Vagina (tissue), 2 donors: Measurements from ENCODE around the gene LENG1. TPM values are rescaled to one million over a fixed set of nuclear protein-coding genes. Genes with fewer than 3 reads are reported as not detected.
"Not testable (repeated sequence)": the region's sequence is repeated elsewhere in the genome, so short reads cannot be mapped to it uniquely, and the experiment has no call there.

Experiments
- DNase-seq, 2 donors: peaks; one replicate each; pipeline ENCODE4 v3.0.0-alpha.2; 2017; ENCODE audit errors: extremely low spot score in 2 of 2
- H3K27ac ChIP-seq: fragments of 200-600 bp; sonication (generic); one replicate; pipeline ENCODE4 v1.5.1; 2019
- H3K27me3 ChIP-seq: fragments of 200-600 bp; sonication (generic); one replicate; pipeline ENCODE4 v1.5.1; 2019
- H3K36me3 ChIP-seq, 2 donors: fragments of 200-600 bp; sonication (generic); one replicate each; pipeline ENCODE4 v1.5.1; 2017 to 2019
- H3K4me1 ChIP-seq: fragments of 200-600 bp; sonication (generic); one replicate; pipeline ENCODE4 v1.5.1; 2019
- H3K4me3 ChIP-seq, 2 donors: fragments of 200-600 bp; sonication (generic); 1 replicate in 1 of 2; 2 replicates in 1 of 2; pipeline ENCODE4 v1.5.1; 2016 to 2019
- H3K9me3 ChIP-seq: fragments of 200-600 bp; sonication (generic); one replicate; pipeline ENCODE4 v1.5.1; 2019
- POLR2A ChIP-seq, 2 donors: fragments of 450-650 bp; IDR thresholded peaks; one replicate each; pipeline ENCODE4 v1.6.1; 2017; ENCODE audit warnings: antibody characterized with exemption in 2 of 2, mild to moderate bottlenecking in 2 of 2, moderate library complexity in 2 of 2
- POLR2AphosphoS5 ChIP-seq, 2 donors: sonication (generic); formaldehyde crosslinking; IDR thresholded peaks; one replicate each; pipeline ENCODE4 v1.9.0; 2017; ENCODE audit warnings: antibody characterized with exemption in 2 of 2, mild to moderate bottlenecking in 2 of 2, low read depth in 1 of 2; ENCODE audit not compliant: insufficient read depth in 1 of 2
- intact Hi-C: fragments of 100-400 bp; cut with DNase I; formaldehyde crosslinking; loops from one replicate; pipeline ENCODE4 v1.15.1; 2023
- total RNA-seq: library from RNA; depleted of rRNA; stranded (reverse); fragments of >200 nt; gene quantifications from one replicate; pipeline ENCODE4 v1.2.3, GENCODE V29; 2016
- TF ChIP-seq, protein P1 (sequence below), 3 experiments: fragments of 450-650 bp in 2 of 3; fragments of 200-600 bp in 1 of 3; sonication (generic) in 1 of 3; IDR thresholded peaks; one replicate each; pipeline ENCODE4 v1.5.1; 2017 to 2019; ENCODE audit warnings: antibody characterized with exemption in 3 of 3, mild to moderate bottlenecking in 2 of 3, moderate library complexity in 2 of 3

LENG1 gene
- total RNA-seq, 1 donor from 2014 or later: 5.4 TPM

DNA sequence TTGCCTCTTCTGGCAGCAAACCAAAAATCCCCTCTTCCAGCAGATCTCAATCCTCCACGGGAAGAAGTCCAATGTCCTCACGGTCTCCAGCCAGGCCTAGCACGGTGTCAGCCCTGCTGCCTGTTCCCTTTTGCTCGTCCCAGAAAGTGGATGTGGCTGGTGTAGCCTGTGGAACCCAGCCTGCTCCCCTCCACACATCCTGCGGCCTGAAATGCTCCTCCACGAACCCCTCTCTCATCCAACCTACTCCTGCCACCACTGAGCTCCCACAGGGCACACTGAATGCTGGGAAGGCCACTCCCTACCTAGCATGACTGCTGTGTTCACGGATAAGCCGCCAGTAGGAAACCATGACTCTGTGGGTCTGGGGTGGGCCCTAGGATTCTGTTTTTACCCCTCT is 26.8 kb upstream of the LENG1 start:
- intact Hi-C loops: no loop called here
- no peak for DNase-seq
- H3K36me3 ChIP-seq: no peaks in the 10 kb centered on the region
- H3K27ac ChIP-seq: no peak overlapping the region
- TF ChIP-seq, protein P1, sequence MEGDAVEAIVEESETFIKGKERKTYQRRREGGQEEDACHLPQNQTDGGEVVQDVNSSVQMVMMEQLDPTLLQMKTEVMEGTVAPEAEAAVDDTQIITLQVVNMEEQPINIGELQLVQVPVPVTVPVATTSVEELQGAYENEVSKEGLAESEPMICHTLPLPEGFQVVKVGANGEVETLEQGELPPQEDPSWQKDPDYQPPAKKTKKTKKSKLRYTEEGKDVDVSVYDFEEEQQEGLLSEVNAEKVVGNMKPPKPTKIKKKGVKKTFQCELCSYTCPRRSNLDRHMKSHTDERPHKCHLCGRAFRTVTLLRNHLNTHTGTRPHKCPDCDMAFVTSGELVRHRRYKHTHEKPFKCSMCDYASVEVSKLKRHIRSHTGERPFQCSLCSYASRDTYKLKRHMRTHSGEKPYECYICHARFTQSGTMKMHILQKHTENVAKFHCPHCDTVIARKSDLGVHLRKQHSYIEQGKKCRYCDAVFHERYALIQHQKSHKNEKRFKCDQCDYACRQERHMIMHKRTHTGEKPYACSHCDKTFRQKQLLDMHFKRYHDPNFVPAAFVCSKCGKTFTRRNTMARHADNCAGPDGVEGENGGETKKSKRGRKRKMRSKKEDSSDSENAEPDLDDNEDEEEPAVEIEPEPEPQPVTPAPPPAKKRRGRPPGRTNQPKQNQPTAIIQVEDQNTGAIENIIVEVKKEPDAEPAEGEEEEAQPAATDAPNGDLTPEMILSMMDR (IDR thresholded peaks at IDR 0.05): no peak
- TF ChIP-seq POLR2AphosphoS5 (IDR thresholded peaks at IDR 0.05; ENCODE audit: insufficient read depth in 1 of 2, low read depth in 1 of 2): no peak
- TF ChIP-seq POLR2A (IDR thresholded peaks at IDR 0.05): no peak
- peaks cover 11% of the 10 kb centered on the region for H3K4me1 ChIP-seq
- H3K4me3 ChIP-seq: no peak overlapping the region
- H3K9me3 ChIP-seq: no peaks in the 10 kb centered on the region
- H3K27me3 ChIP-seq: no peaks in the 10 kb centered on the region

DNA sequence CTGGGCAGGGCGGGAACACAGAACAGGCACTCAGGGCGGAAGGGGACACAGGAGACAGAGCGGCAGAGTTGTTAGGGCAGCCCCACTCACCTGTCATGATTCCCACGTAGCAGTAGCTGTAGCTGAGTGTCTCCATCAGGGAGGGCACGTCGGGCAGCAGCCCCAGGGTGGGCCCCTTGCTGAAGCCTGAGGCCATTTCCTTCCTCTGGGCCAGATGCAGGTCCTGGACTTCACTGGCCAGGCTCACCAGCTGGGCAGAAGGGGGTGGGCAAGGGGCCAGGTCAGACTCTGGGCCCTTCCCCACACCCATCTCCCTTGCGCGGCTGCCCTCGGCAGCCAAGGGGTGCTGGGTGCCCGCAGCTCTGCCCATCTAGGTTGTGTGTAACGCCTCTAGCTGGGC is 23.9 kb upstream of the LENG1 start:
- Histone ChIP-seq H3K4me3 (no peak overlapping the region), H3K27me3 (no peaks in the 10 kb centered on the region)

GRCh38 chr19:54181894-54182293 is 22.4 kb upstream of the LENG1 start:
- H3K4me1 ChIP-seq, H3K4me3 ChIP-seq, H3K27ac ChIP-seq, H3K9me3 ChIP-seq, intact Hi-C loops, H3K27me3 ChIP-seq, DNase-seq, H3K36me3 ChIP-seq: not testable (repeated sequence)

More for the DNA sequence above, 23.9 kb upstream of the LENG1 start:
- Histone ChIP-seq H3K36me3 (no peaks in the 10 kb centered on the region), H3K4me1 (peaks cover 5% of the 10 kb centered on the region), H3K9me3 (no peaks in the 10 kb centered on the region), H3K27ac (no peak overlapping the region)
- no peak for DNase-seq
- TF ChIP-seq POLR2AphosphoS5 (IDR thresholded peaks at IDR 0.05; ENCODE audit: insufficient read depth in 1 of 2, low read depth in 1 of 2) (no peak), POLR2A (IDR thresholded peaks at IDR 0.05) (no peak)
- TF ChIP-seq, protein P1 (IDR thresholded peaks at IDR 0.05): no peak
- intact Hi-C loops: no loop called here

DNA sequence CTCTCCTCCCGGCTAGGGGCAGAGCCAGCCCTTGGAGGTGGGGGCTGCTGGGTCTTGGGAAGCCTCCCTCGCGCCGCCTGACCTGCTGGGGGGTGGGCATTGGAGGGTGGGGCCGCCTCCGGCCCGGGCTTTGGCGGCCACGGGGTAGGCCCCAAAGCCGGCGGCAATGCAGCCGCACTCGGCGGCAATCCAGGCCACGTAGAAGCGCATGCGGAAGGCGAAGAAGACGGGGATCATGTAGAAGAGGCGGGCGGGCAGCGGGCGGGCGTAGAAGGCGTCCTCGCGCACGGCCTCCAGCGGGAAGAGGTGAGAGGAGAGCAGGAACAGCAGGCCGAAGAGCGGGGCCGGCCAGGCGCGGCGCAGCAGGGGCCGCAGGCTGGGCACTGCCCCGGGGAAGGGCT is 21.2 kb upstream of the LENG1 start:
- no peak for DNase-seq
- Histone ChIP-seq H3K27ac (no peak overlapping the region), H3K4me1 (no peaks in the 10 kb centered on the region), H3K9me3 (no peaks in the 10 kb centered on the region), H3K27me3 (no peaks in the 10 kb centered on the region), H3K36me3 (no peaks in the 10 kb centered on the region), H3K4me3 (no peak overlapping the region)
- TF ChIP-seq POLR2AphosphoS5 (IDR thresholded peaks at IDR 0.05; ENCODE audit: insufficient read depth in 1 of 2, low read depth in 1 of 2): no peak
- TF ChIP-seq, protein P1 (IDR thresholded peaks at IDR 0.05): no peak
- no peak for TF ChIP-seq POLR2A (IDR thresholded peaks at IDR 0.05)
- intact Hi-C loops: no loop called here

GRCh38 chr19:54179921-54180461 is 20.5 kb upstream of the LENG1 start:
- intact Hi-C loops: no loop called here
- Histone ChIP-seq H3K36me3 (no peaks in the 10 kb centered on the region), H3K27me3 (no peaks in the 10 kb centered on the region), H3K27ac (no peak overlapping the region), H3K4me3 (no peak overlapping the region), H3K4me1 (no peaks in the 10 kb centered on the region), H3K9me3 (no peaks in the 10 kb centered on the region)
- no peak for DNase-seq
- TF ChIP-seq POLR2A (IDR thresholded peaks at IDR 0.05) (no peak), POLR2AphosphoS5 (IDR thresholded peaks at IDR 0.05; ENCODE audit: insufficient read depth in 1 of 2, low read depth in 1 of 2) (no peak)
- TF ChIP-seq, protein P1 (IDR thresholded peaks at IDR 0.05): no peak
